SIG-M5 (cell line): Measurements from ENCODE around the gene ARV1.

Experiments used
- DNase-seq: peaks from one replicate; lab custom pipeline; 2025; lab: John Stamatoyannopoulos, UW

The ARV1 gene

GRCh38 chr1:230978491-230979388, at the start of gene ARV1, which contains the start of gene TTC13:
Gene ARV1 (plus strand): TSS chr1:230979094. CDS start chr1:230979106, 12 bp downstream.
Gene TTC13 (minus strand): TSS chr1:230978861. CDS start chr1:230978830, 31 bp downstream.
- DNase-seq, result peak; percentile 98

- no peak for DNase-seq
These were observed 47.9 kb upstream of the ARV1 start for GRCh38 chr1:230930986-230931385.

GRCh38 chr1:230935852-230936251, 43.0 kb upstream of the ARV1 start:
- no peak for DNase-seq

- DNase-seq, result no peak
These were observed 42.4 kb upstream of the ARV1 start for GRCh38 chr1:230936475-230936874.

GRCh38 chr1:230937371-230937770, 41.5 kb upstream of the ARV1 start:
- DNase-seq, result no peak

- DNase-seq, result no peak
These were observed 39.9 kb upstream of the ARV1 start for GRCh38 chr1:230938924-230939368.

- no peak for DNase-seq
These were observed 38.9 kb upstream of the ARV1 start for GRCh38 chr1:230939806-230940489.

- no peak for DNase-seq
These were observed 38.0 kb upstream of the ARV1 start for GRCh38 chr1:230940848-230941247.

GRCh38 chr1:230943048-230943593, 35.8 kb upstream of the ARV1 start:
- DNase-seq, result no peak

GRCh38 chr1:230948301-230948700, 30.6 kb upstream of the ARV1 start:
- DNase-seq, result no peak

GRCh38 chr1:230948903-230949302, 30.0 kb upstream of the ARV1 start:
- DNase-seq, result no peak

GRCh38 chr1:230950404-230950803, 28.5 kb upstream of the ARV1 start:
- no peak for DNase-seq

- DNase-seq, result no peak
These were observed 21.3 kb upstream of the ARV1 start for GRCh38 chr1:230957580-230957989.

GRCh38 chr1:230958370-230958769, 20.5 kb upstream of the ARV1 start:
- no peak for DNase-seq

- DNase-seq, result no peak
These were observed 14.0 kb upstream of the ARV1 start for GRCh38 chr1:230964896-230965295.

GRCh38 chr1:230965535-230965934, 13.4 kb upstream of the ARV1 start:
- no peak for DNase-seq

GRCh38 chr1:230966358-230966873, 12.5 kb upstream of the ARV1 start:
- no peak for DNase-seq

- no peak for DNase-seq
These were observed 8.5 kb upstream of the ARV1 start for GRCh38 chr1:230970432-230970831.

GRCh38 chr1:230971771-230972170, 7.1 kb upstream of the ARV1 start:
- no peak for DNase-seq

- DNase-seq, result peak; percentile 91
These were observed 6.0 kb upstream of the ARV1 start for GRCh38 chr1:230972855-230973271.

- DNase-seq, result no peak
These were observed 3.3 kb upstream of the ARV1 start for GRCh38 chr1:230975636-230976035.

- DNase-seq, result no peak
These were observed 2.5 kb upstream of the ARV1 start for GRCh38 chr1:230976360-230976759.
